ENCODE measurements around the gene FRMPD4. TPM values are rescaled to one million over a fixed set of nuclear protein-coding genes. Genes with fewer than 3 reads are reported as not detected.

The FRMPD4 gene
- total RNA-seq, 1 experiment from 2014 or later, result 1.4 TPM

DNA sequence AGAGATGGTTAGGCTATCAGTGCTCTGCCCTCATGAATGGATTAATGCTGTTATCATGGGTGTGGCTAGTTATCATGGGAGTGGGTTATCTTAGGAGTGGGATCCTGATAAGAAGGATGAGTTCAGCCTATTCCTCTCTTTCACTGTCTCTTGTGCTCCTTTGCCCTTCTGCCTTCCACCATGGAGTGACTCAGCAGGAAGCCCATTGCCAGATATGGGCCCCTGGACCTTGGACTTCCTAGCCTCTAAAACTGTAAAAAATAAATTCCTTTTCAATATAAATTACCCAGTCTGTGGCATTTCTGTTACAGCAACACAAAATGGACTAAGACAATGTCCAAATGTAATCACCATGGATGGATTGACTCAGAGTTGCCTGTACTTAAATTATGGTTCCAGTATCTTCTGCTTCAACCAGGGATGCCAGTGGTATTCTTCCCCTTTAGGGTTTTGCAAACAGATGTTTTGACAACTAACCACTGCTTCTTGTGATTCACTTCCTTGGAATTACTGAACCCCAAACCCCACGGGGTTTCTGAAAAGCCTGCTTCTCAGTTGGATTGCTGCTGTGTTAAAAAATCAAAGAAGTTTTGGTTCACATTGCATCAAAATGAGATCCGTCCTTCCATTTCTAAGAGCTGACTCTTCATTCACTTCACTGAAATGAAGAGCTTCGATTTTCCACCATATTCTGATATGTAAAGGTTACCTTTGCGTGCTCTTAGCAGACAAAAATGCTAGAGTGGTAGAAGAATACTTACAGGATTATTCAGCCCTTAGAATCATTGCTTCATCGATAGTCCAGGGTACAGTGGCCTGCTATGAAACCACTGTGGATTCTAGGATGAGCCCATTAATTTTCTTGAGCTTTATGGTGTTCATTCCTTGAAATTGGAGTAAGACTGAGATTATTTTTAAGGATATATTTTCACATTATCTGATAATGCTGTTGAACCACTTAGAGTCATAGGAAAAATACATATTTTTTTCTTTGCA lies 107.7 kb downstream of the FRMPD4 start (continued):
- TF ChIP-seq, protein P1, sequence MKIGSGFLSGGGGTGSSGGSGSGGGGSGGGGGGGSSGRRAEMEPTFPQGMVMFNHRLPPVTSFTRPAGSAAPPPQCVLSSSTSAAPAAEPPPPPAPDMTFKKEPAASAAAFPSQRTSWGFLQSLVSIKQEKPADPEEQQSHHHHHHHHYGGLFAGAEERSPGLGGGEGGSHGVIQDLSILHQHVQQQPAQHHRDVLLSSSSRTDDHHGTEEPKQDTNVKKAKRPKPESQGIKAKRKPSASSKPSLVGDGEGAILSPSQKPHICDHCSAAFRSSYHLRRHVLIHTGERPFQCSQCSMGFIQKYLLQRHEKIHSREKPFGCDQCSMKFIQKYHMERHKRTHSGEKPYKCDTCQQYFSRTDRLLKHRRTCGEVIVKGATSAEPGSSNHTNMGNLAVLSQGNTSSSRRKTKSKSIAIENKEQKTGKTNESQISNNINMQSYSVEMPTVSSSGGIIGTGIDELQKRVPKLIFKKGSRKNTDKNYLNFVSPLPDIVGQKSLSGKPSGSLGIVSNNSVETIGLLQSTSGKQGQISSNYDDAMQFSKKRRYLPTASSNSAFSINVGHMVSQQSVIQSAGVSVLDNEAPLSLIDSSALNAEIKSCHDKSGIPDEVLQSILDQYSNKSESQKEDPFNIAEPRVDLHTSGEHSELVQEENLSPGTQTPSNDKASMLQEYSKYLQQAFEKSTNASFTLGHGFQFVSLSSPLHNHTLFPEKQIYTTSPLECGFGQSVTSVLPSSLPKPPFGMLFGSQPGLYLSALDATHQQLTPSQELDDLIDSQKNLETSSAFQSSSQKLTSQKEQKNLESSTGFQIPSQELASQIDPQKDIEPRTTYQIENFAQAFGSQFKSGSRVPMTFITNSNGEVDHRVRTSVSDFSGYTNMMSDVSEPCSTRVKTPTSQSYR (CRISPR knock-in tag; IDR thresholded peaks at IDR 0.05), result no peak
- TF ChIP-seq JAZF1 (CRISPR knock-in tag; IDR thresholded peaks at IDR 0.05) (no peak), KAT7 (CRISPR knock-in tag; IDR thresholded peaks at IDR 0.05; ENCODE audit: borderline replicate concordance) (no peak), TEAD1 (CRISPR knock-in tag; IDR thresholded peaks at IDR 0.05) (no peak), SMAD3 (CRISPR knock-in tag; IDR thresholded peaks at IDR 0.05; ENCODE audit: borderline replicate concordance) (no peak)
- TF ChIP-seq, protein P2, sequence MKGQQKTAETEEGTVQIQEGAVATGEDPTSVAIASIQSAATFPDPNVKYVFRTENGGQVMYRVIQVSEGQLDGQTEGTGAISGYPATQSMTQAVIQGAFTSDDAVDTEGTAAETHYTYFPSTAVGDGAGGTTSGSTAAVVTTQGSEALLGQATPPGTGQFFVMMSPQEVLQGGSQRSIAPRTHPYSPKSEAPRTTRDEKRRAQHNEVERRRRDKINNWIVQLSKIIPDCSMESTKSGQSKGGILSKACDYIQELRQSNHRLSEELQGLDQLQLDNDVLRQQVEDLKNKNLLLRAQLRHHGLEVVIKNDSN (CRISPR knock-in tag; IDR thresholded peaks at IDR 0.05), result no peak

DNA sequence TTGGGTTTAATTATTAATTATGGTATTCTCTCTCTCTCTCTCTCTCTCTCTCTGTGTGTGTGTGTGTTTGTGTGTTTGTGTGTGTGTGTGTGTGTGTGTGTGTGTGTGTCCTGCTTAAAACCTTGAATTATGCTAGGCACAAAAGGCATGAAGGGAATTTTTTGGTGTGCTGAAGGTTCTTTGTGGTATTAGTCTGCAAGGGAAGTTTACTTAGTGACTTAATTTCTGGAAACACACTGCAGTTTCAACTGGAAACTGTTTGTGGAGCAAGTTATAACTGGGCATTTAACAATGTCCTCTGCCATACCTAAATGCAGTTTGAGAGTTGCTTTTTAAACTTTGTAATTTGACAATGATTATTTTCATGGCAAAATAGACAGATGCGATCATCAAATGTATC lies 111.7 kb downstream of the FRMPD4 start:
- H3K4me1 Mint-ChIP-seq, result peaks cover 8% of the 10 kb centered on the region
- H3K4me3 Mint-ChIP-seq, result no peak overlapping the region
- ChIA-PET CTCF (no interaction called here), POLR2A (no interaction called here)
- DNase-seq (ENCODE audit: low spot score), result no peak
- no peaks in the 10 kb centered on the region for H3K27me3 Mint-ChIP-seq (ENCODE audit: low read depth)
- no peaks in the 10 kb centered on the region for H3K36me3 Mint-ChIP-seq
- no peak overlapping the region for H3K27ac Mint-ChIP-seq
- ATAC-seq, result no peak
- no peaks in the 10 kb centered on the region for H3K9me3 Mint-ChIP-seq
- TF ChIP-seq NR3C1 (CRISPR knock-in tag; conservative IDR thresholded peaks at IDR 0.05; ENCODE audit: low read depth) (no peak), GRHL2 (CRISPR knock-in tag; IDR thresholded peaks at IDR 0.05; ENCODE audit: insufficient replicate concordance, severe bottlenecking) (no peak), SMAD4 (CRISPR knock-in tag; IDR thresholded peaks at IDR 0.05) (no peak), RORB (CRISPR knock-in tag; IDR thresholded peaks at IDR 0.05) (no peak), KAT7 (CRISPR knock-in tag; IDR thresholded peaks at IDR 0.05; ENCODE audit: borderline replicate concordance) (no peak)
- TF ChIP-seq, protein P3, sequence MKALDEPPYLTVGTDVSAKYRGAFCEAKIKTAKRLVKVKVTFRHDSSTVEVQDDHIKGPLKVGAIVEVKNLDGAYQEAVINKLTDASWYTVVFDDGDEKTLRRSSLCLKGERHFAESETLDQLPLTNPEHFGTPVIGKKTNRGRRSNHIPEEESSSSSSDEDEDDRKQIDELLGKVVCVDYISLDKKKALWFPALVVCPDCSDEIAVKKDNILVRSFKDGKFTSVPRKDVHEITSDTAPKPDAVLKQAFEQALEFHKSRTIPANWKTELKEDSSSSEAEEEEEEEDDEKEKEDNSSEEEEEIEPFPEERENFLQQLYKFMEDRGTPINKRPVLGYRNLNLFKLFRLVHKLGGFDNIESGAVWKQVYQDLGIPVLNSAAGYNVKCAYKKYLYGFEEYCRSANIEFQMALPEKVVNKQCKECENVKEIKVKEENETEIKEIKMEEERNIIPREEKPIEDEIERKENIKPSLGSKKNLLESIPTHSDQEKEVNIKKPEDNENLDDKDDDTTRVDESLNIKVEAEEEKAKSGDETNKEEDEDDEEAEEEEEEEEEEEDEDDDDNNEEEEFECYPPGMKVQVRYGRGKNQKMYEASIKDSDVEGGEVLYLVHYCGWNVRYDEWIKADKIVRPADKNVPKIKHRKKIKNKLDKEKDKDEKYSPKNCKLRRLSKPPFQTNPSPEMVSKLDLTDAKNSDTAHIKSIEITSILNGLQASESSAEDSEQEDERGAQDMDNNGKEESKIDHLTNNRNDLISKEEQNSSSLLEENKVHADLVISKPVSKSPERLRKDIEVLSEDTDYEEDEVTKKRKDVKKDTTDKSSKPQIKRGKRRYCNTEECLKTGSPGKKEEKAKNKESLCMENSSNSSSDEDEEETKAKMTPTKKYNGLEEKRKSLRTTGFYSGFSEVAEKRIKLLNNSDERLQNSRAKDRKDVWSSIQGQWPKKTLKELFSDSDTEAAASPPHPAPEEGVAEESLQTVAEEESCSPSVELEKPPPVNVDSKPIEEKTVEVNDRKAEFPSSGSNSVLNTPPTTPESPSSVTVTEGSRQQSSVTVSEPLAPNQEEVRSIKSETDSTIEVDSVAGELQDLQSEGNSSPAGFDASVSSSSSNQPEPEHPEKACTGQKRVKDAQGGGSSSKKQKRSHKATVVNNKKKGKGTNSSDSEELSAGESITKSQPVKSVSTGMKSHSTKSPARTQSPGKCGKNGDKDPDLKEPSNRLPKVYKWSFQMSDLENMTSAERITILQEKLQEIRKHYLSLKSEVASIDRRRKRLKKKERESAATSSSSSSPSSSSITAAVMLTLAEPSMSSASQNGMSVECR (CRISPR knock-in tag; IDR thresholded peaks at IDR 0.05; ENCODE audit: borderline replicate concordance), result no peak
- TF ChIP-seq, protein P4, sequence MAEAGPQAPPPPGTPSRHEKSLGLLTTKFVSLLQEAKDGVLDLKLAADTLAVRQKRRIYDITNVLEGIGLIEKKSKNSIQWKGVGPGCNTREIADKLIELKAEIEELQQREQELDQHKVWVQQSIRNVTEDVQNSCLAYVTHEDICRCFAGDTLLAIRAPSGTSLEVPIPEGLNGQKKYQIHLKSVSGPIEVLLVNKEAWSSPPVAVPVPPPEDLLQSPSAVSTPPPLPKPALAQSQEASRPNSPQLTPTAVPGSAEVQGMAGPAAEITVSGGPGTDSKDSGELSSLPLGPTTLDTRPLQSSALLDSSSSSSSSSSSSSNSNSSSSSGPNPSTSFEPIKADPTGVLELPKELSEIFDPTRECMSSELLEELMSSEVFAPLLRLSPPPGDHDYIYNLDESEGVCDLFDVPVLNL (CRISPR knock-in tag; IDR thresholded peaks at IDR 0.05; ENCODE audit: borderline replicate concordance, low read depth), result no peak
- TF ChIP-seq, protein P5, sequence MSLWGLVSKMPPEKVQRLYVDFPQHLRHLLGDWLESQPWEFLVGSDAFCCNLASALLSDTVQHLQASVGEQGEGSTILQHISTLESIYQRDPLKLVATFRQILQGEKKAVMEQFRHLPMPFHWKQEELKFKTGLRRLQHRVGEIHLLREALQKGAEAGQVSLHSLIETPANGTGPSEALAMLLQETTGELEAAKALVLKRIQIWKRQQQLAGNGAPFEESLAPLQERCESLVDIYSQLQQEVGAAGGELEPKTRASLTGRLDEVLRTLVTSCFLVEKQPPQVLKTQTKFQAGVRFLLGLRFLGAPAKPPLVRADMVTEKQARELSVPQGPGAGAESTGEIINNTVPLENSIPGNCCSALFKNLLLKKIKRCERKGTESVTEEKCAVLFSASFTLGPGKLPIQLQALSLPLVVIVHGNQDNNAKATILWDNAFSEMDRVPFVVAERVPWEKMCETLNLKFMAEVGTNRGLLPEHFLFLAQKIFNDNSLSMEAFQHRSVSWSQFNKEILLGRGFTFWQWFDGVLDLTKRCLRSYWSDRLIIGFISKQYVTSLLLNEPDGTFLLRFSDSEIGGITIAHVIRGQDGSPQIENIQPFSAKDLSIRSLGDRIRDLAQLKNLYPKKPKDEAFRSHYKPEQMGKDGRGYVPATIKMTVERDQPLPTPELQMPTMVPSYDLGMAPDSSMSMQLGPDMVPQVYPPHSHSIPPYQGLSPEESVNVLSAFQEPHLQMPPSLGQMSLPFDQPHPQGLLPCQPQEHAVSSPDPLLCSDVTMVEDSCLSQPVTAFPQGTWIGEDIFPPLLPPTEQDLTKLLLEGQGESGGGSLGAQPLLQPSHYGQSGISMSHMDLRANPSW (CRISPR knock-in tag; conservative IDR thresholded peaks at IDR 0.05; ENCODE audit: low read depth), result no peak
- TF ChIP-seq, protein P6, sequence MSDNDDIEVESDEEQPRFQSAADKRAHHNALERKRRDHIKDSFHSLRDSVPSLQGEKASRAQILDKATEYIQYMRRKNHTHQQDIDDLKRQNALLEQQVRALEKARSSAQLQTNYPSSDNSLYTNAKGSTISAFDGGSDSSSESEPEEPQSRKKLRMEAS (CRISPR knock-in tag; IDR thresholded peaks at IDR 0.05), result no peak

Measured in WTC11 (cell line).